ENCODE results near the gene ITGB1BP1.

ITGB1BP1 gene

GRCh38 chr2:9358846-9359245 is 64.5 kb downstream of the ITGB1BP1 start:
- DNase-seq (ENCODE audit: low read depth), result no peak
- TF ChIP-seq CTCF (IDR thresholded peaks at IDR 0.05; ENCODE audit: low read depth, low read length, missing control alignments), result no peak
- no peak overlapping the region for H3K4me3 ChIP-seq (ENCODE audit: low read depth, low read length)

GRCh38 chr2:9356261-9356660 is 67.1 kb downstream of the ITGB1BP1 start:
- no peak overlapping the region for H3K4me3 ChIP-seq (ENCODE audit: low read depth, low read length)
- DNase-seq (ENCODE audit: low read depth), result no peak
- TF ChIP-seq CTCF (IDR thresholded peaks at IDR 0.05; ENCODE audit: low read depth, low read length, missing control alignments), result no peak

- no peak overlapping the region for H3K4me3 ChIP-seq (ENCODE audit: low read depth, low read length)
- TF ChIP-seq CTCF (IDR thresholded peaks at IDR 0.05; ENCODE audit: low read depth, low read length, missing control alignments), result no peak
- no peak for DNase-seq (ENCODE audit: low read depth)
These were observed 67.6 kb downstream of the ITGB1BP1 start for GRCh38 chr2:9355716-9356115.

- TF ChIP-seq CTCF (IDR thresholded peaks at IDR 0.05; ENCODE audit: low read depth, low read length, missing control alignments), result no peak
- DNase-seq (ENCODE audit: low read depth), result no peak
- H3K4me3 ChIP-seq (ENCODE audit: low read depth, low read length), result no peak overlapping the region
These were observed 68.1 kb downstream of the ITGB1BP1 start for GRCh38 chr2:9355270-9355669.

- no peak overlapping the region for H3K4me3 ChIP-seq (ENCODE audit: low read depth, low read length)
- no peak for TF ChIP-seq CTCF (IDR thresholded peaks at IDR 0.05; ENCODE audit: low read depth, low read length, missing control alignments)
- no peak for DNase-seq (ENCODE audit: low read depth)
These were observed 69.0 kb downstream of the ITGB1BP1 start for GRCh38 chr2:9354318-9354717.

Data from GM12864 (cell line).